GM23338 (cell line): ENCODE data around the gene FGGY. TPM values are rescaled to one million over a fixed set of nuclear protein-coding genes. Genes with fewer than 3 reads are reported as not detected.

Source experiments
- ATAC-seq: fragments of 200-7000 bp; cut with Tn5 transposase; 3 replicates; pipeline ENCODE4 v1.9.1; 2020
- DNase-seq: peaks from one replicate; pipeline ENCODE4 v3.0.0-alpha.2; 2015; ENCODE audit warnings: low spot score
- H2AFZ ChIP-seq: fragments of 200-600 bp; sonication (generic); 2 replicates; pipeline ENCODE4 v1.8.0; 2016; ENCODE audit warnings: antibody characterized with exemption, mild to moderate bottlenecking, moderate library complexity
- H3F3A ChIP-seq: fragments of 200-600 bp; sonication (generic); replicated peaks from 2 replicates; pipeline ENCODE4 v1.8.0; 2017; ENCODE audit warnings: antibody characterized with exemption, mixed run types, low read depth
- H3K27ac ChIP-seq: fragments of 200-600 bp; sonication (generic); 2 replicates; pipeline ENCODE4 v1.6.1; 2016; ENCODE audit warnings: low read depth
- H3K27me3 ChIP-seq: fragments of 200-600 bp; sonication (generic); 2 replicates; pipeline ENCODE4 v1.8.0; 2016; ENCODE audit warnings: mild to moderate bottlenecking, mixed run types, moderate library complexity; ENCODE audit not compliant: insufficient read depth
- H3K36me3 ChIP-seq: fragments of 200-600 bp; sonication (generic); 2 replicates; pipeline ENCODE4 v1.8.0; 2016; ENCODE audit warnings: mild to moderate bottlenecking; ENCODE audit not compliant: insufficient read depth
- H3K4me1 ChIP-seq: fragments of 200-600 bp; sonication (generic); 2 replicates; pipeline ENCODE4 v1.8.0; 2016; ENCODE audit warnings: mild to moderate bottlenecking, moderate library complexity; ENCODE audit not compliant: insufficient read depth
- H3K4me2 ChIP-seq: fragments of 200-600 bp; sonication (generic); 2 replicates; pipeline ENCODE4 v1.7.1; 2017; ENCODE audit warnings: mixed run types
- H3K4me3 ChIP-seq: fragments of 200-600 bp; sonication (generic); 2 replicates; pipeline ENCODE4 v1.6.1; 2016; ENCODE audit warnings: mixed run types
- H3K79me2 ChIP-seq: fragments of 200-600 bp; sonication (generic); replicated peaks from 2 replicates; pipeline ENCODE4 v1.8.0; 2017; ENCODE audit warnings: mild to moderate bottlenecking; ENCODE audit not compliant: insufficient read depth
- H3K9me2 ChIP-seq: fragments of 200-600 bp; sonication (generic); 2 replicates; pipeline ENCODE4 v1.8.0; 2017; ENCODE audit not compliant: insufficient read depth
- H4K20me1 ChIP-seq: fragments of 200-600 bp; sonication (generic); replicated peaks from 2 replicates; pipeline ENCODE4 v1.8.0; 2017; ENCODE audit warnings: mild to moderate bottlenecking; ENCODE audit not compliant: insufficient read depth
- H3K27ac Mint-ChIP-seq: 2 replicates; pipeline ENCODE4 v1.8.0; 2020; ENCODE audit warnings: inconsistent platforms, mild to moderate bottlenecking, moderate library complexity, mixed read lengths
- H3K27me3 Mint-ChIP-seq: 3 replicates; pipeline ENCODE4 v1.8.0; 2022; ENCODE audit warnings: low read depth, mild to moderate bottlenecking, moderate library complexity, mixed read lengths, inconsistent platforms; ENCODE audit not compliant: insufficient read depth, poor library complexity
- H3K36me3 Mint-ChIP-seq: 3 replicates; pipeline ENCODE4 v1.8.0; 2021; ENCODE audit warnings: low read depth, mild to moderate bottlenecking, inconsistent platforms, moderate library complexity, mixed read lengths
- H3K4me1 Mint-ChIP-seq: 3 replicates; pipeline ENCODE4 v1.8.0; 2020; ENCODE audit warnings: mild to moderate bottlenecking, inconsistent platforms, mixed read lengths
- H3K4me3 Mint-ChIP-seq: 3 replicates; pipeline ENCODE4 v1.8.0; 2021; ENCODE audit warnings: moderate library complexity, mild to moderate bottlenecking, inconsistent platforms, mixed read lengths
- H3K9me3 Mint-ChIP-seq: 3 replicates; pipeline ENCODE4 v1.8.0; 2020; ENCODE audit warnings: moderate library complexity, mild to moderate bottlenecking, inconsistent platforms, mixed read lengths
- CREB1 ChIP-seq: fragments of 250-450 bp; sonication (Bioruptor Pico); IDR thresholded peaks from 2 replicates; pipeline ENCODE4 v1.5.0; 2020; ENCODE audit warnings: low read depth, mild to moderate bottlenecking, moderate library complexity
- EZH2 ChIP-seq: fragments of 200-600 bp; sonication (generic); IDR thresholded peaks from one replicate; pipeline ENCODE4 v1.8.0; 2017; ENCODE audit warnings: antibody characterized with exemption, mild to moderate bottlenecking, low read depth; ENCODE audit not compliant: unreplicated experiment
- EZH2phosphoT487 ChIP-seq: fragments of 200-600 bp; sonication (generic); IDR thresholded peaks from one replicate; pipeline ENCODE4 v1.8.1; 2018; ENCODE audit warnings: antibody characterized with exemption; ENCODE audit not compliant: unreplicated experiment
- JUNB ChIP-seq: IDR thresholded peaks from one replicate; pipeline ENCODE4 v1.6.1; 2016; ENCODE audit warnings: antibody characterized with exemption; ENCODE audit not compliant: unreplicated experiment
- NANOG ChIP-seq: IDR thresholded peaks from 2 replicates; pipeline ENCODE4 v1.6.1; 2016; ENCODE audit warnings: antibody characterized with exemption, borderline replicate concordance
- POLR2AphosphoS5 ChIP-seq: IDR thresholded peaks from 2 replicates; pipeline ENCODE4 v1.6.1; 2016; ENCODE audit warnings: antibody characterized with exemption, low read depth
- STAT1 ChIP-seq: IDR thresholded peaks from one replicate; pipeline ENCODE4 v1.6.1; 2016; ENCODE audit warnings: antibody characterized with exemption; ENCODE audit not compliant: unreplicated experiment
- ZNF114 ChIP-seq: fragments of 250-450 bp; sonication (Bioruptor Pico); IDR thresholded peaks from 2 replicates; pipeline ENCODE4 v1.5.0; 2020; ENCODE audit warnings: mild to moderate bottlenecking, moderate library complexity
- ZNF331 ChIP-seq: fragments of 250-450 bp; sonication (Bioruptor Pico); IDR thresholded peaks from 2 replicates; pipeline ENCODE4 v1.5.0; 2020; ENCODE audit warnings: low read depth, mild to moderate bottlenecking, moderate library complexity
- ZNF462 ChIP-seq: fragments of 250-450 bp; sonication (Bioruptor Pico); IDR thresholded peaks from 2 replicates; pipeline ENCODE4 v1.5.0; 2020; ENCODE audit warnings: mild to moderate bottlenecking, moderate library complexity
- polyA plus RNA-seq: library from polyadenylated mRNA; unstranded; fragments of >200 nt; fragmentation: Nextera tagmentation; extraction: Ambion mirVana; gene quantifications from 2 replicates; pipeline ENCODE4 v1.2.1, GENCODE V29; 2016
- total RNA-seq: library from RNA; depleted of rRNA; stranded (reverse); fragments of >200 nt; shearing (Covaris generic); gene quantifications from 2 replicates; pipeline ENCODE4 v1.2.3, GENCODE V29; 2014
- TF ChIP-seq, protein P1 (sequence below), 2 experiments: fragments of 200-600 bp in 1 of 2; sonication (generic) in 1 of 2; conservative IDR thresholded peaks; 2 replicates each; pipeline versions ENCODE4 v1.5.1 to v1.6.1; 2016 to 2017; ENCODE audit warnings: antibody characterized with exemption in 2 of 2, low read depth in 2 of 2, mild to moderate bottlenecking in 2 of 2, moderate library complexity in 1 of 2
- TF ChIP-seq, protein P2 (sequence below): IDR thresholded peaks from 2 replicates; pipeline ENCODE4 v1.6.1; 2016; ENCODE audit warnings: antibody characterized with exemption
- TF ChIP-seq, protein P3 (sequence below): IDR thresholded peaks from one replicate; pipeline ENCODE4 v1.6.1; 2018; ENCODE audit warnings: antibody characterized with exemption; ENCODE audit not compliant: unreplicated experiment

The FGGY gene
- total and polyA plus RNA-seq, 2 experiments from 2014 or later: 10.9 to 21.4 TPM

DNA sequence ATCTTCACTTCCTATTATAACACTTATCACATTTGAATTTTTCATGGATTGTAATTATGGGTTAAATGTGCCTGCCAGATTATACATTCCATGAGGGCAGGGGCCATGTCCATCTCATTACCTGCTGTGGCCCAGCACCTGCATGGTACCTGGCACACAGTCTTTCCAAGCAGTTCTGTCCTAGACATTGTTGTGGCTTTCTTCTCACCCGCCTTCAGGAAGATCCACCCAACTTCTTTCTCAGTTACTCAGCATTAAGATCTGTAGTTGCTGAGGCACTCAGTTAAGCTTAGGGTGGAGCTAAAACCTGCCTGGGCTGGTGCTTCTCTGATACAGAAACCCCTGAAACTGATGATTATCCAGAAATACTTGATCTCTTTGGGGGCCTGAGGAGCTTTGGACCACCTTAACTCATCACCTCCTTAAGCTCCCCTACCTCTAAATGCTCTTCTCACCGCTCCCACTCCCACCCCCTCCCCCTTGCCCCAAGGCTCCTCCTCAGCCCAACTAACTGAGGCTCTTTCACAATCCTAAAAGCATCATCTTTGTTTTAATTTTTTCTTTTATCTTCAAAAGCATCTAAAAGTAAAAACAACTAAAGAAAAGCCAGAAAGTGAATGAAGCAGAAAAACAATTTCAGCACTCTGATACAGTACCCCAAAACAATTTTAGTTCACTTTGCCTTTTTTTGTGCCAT is 190.6 kb downstream of the FGGY start:
- Histone ChIP-seq H3K4me2 (no peak overlapping the region), H3K27ac (no peak overlapping the region), H3F3A (no peaks in the 10 kb centered on the region), H2AFZ (no peak overlapping the region), H3K4me1 (no peaks in the 10 kb centered on the region), H3K36me3 (no peaks in the 10 kb centered on the region), H3K9me2 (no peaks in the 10 kb centered on the region), H3K79me2 (no peaks in the 10 kb centered on the region), H3K4me3 (no peak overlapping the region), H3K27me3 (no peaks in the 10 kb centered on the region), H4K20me1 (no peaks in the 10 kb centered on the region)
- no peak overlapping the region for H3K4me3 Mint-ChIP-seq
- ATAC-seq (no peak), DNase-seq (no peak)
- no peak for TF ChIP-seq POLR2AphosphoS5
- TF ChIP-seq EZH2phosphoT487: no peak
- TF ChIP-seq NANOG: no peak
- TF ChIP-seq, protein P1, sequence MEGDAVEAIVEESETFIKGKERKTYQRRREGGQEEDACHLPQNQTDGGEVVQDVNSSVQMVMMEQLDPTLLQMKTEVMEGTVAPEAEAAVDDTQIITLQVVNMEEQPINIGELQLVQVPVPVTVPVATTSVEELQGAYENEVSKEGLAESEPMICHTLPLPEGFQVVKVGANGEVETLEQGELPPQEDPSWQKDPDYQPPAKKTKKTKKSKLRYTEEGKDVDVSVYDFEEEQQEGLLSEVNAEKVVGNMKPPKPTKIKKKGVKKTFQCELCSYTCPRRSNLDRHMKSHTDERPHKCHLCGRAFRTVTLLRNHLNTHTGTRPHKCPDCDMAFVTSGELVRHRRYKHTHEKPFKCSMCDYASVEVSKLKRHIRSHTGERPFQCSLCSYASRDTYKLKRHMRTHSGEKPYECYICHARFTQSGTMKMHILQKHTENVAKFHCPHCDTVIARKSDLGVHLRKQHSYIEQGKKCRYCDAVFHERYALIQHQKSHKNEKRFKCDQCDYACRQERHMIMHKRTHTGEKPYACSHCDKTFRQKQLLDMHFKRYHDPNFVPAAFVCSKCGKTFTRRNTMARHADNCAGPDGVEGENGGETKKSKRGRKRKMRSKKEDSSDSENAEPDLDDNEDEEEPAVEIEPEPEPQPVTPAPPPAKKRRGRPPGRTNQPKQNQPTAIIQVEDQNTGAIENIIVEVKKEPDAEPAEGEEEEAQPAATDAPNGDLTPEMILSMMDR (conservative IDR thresholded peaks at IDR 0.05; ENCODE audit: low read depth in 2 of 2): no peak
- no peak for TF ChIP-seq CREB1 (CRISPR knock-in tag)
- TF ChIP-seq EZH2: no peak
- TF ChIP-seq JUNB: no peak
- no peak for TF ChIP-seq ZNF462 (CRISPR knock-in tag)
- no peak for TF ChIP-seq ZNF331 (CRISPR knock-in tag)
- TF ChIP-seq STAT1: no peak
- TF ChIP-seq, protein P2, sequence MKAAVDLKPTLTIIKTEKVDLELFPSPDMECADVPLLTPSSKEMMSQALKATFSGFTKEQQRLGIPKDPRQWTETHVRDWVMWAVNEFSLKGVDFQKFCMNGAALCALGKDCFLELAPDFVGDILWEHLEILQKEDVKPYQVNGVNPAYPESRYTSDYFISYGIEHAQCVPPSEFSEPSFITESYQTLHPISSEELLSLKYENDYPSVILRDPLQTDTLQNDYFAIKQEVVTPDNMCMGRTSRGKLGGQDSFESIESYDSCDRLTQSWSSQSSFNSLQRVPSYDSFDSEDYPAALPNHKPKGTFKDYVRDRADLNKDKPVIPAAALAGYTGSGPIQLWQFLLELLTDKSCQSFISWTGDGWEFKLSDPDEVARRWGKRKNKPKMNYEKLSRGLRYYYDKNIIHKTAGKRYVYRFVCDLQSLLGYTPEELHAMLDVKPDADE: no peak
- no peak for TF ChIP-seq ZNF114 (CRISPR knock-in tag)
- TF ChIP-seq, protein P3, sequence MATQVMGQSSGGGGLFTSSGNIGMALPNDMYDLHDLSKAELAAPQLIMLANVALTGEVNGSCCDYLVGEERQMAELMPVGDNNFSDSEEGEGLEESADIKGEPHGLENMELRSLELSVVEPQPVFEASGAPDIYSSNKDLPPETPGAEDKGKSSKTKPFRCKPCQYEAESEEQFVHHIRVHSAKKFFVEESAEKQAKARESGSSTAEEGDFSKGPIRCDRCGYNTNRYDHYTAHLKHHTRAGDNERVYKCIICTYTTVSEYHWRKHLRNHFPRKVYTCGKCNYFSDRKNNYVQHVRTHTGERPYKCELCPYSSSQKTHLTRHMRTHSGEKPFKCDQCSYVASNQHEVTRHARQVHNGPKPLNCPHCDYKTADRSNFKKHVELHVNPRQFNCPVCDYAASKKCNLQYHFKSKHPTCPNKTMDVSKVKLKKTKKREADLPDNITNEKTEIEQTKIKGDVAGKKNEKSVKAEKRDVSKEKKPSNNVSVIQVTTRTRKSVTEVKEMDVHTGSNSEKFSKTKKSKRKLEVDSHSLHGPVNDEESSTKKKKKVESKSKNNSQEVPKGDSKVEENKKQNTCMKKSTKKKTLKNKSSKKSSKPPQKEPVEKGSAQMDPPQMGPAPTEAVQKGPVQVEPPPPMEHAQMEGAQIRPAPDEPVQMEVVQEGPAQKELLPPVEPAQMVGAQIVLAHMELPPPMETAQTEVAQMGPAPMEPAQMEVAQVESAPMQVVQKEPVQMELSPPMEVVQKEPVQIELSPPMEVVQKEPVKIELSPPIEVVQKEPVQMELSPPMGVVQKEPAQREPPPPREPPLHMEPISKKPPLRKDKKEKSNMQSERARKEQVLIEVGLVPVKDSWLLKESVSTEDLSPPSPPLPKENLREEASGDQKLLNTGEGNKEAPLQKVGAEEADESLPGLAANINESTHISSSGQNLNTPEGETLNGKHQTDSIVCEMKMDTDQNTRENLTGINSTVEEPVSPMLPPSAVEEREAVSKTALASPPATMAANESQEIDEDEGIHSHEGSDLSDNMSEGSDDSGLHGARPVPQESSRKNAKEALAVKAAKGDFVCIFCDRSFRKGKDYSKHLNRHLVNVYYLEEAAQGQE: no peak
- no peaks in the 10 kb centered on the region; the same call in 2 of the 3 replicates for H3K9me3 Mint-ChIP-seq
- H3K4me1 Mint-ChIP-seq: no peaks in the 10 kb centered on the region
- H3K36me3 Mint-ChIP-seq: no peaks in the 10 kb centered on the region
- no peaks in the 10 kb centered on the region for H3K27me3 Mint-ChIP-seq
- H3K27ac Mint-ChIP-seq: no peak overlapping the region
